GM12864 (cell line): ENCODE measurements around the gene TXN2.

Experiments
- DNase-seq: peaks from one replicate; pipeline ENCODE4 v3.0.0-alpha.2; 2011; ENCODE audit warnings: low read depth
- H3K4me3 ChIP-seq: 2 replicates; pipeline ENCODE4 v1.5.1; 2011; ENCODE audit warnings: mild to moderate bottlenecking, low read depth, low read length, control low read depth
- CTCF ChIP-seq: IDR thresholded peaks from 2 replicates; pipeline ENCODE4 v1.5.1; 2011; ENCODE audit warnings: low read depth, mild to moderate bottlenecking, moderate library complexity, low read length, control low read depth, inconsistent platforms; ENCODE audit errors: missing control alignments

Gene TXN2

GRCh38 chr22:36445158-36445668, 36.2 kb downstream of the TXN2 start:
- DNase-seq, result no peak
- no peak for TF ChIP-seq CTCF
- H3K4me3 ChIP-seq, result no peak overlapping the region

DNA sequence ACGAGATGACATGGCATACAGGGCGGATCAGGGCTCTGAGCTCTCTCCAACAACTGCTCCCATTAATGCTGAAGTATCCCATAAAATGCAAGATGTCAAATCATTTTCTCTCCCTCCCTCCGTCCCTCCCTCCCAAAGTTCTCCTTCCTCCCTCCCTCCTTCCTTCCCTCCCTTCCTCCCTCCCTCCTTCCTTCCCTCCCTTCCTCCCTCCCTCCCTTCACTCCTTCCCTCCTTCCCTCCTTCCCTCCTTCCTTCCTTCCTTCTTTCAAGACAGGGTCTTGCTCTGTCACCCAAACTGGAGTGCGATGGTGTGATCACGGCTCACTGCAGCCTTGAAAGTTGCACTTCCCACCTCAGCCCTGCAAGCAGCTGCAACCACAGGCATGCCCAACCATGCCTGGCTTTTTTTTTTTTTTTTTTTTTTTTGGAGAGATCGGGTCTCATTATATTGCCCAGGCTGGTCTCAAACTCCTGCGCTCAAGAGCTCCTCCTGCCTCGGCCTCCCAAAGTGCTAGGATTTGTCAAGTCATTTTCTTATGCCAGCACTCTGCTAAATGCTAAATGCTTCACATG, 38.2 kb downstream of the TXN2 start:
- H3K4me3 ChIP-seq, result no peak overlapping the region
- TF ChIP-seq CTCF, result no peak
- DNase-seq, result no peak

GRCh38 chr22:36442506-36443197, 38.8 kb downstream of the TXN2 start:
- no peak for TF ChIP-seq CTCF
- no peak overlapping the region for H3K4me3 ChIP-seq
- no peak for DNase-seq

GRCh38 chr22:36440429-36441002, 40.9 kb downstream of the TXN2 start:
- no peak for DNase-seq
- TF ChIP-seq CTCF, result no peak
- H3K4me3 ChIP-seq, result no peak overlapping the region

- no peak for DNase-seq
- no peak overlapping the region for H3K4me3 ChIP-seq
- no peak for TF ChIP-seq CTCF
Measured at GRCh38 chr22:36439481-36440271, 41.8 kb downstream of the TXN2 start.

- H3K4me3 ChIP-seq, result no peak overlapping the region
- peak; percentile 69 for DNase-seq
- TF ChIP-seq CTCF, result peak; percentile 7
Measured at GRCh38 chr22:36435516-36436415, 45.7 kb downstream of the TXN2 start.
